Suppressor macrophage (primary cell): Measurements from ENCODE around the gene CELSR2.
"Not testable (repeated sequence)": the region's sequence is repeated elsewhere in the genome, so short reads cannot be mapped to it uniquely, and the experiment has no call there.

Experiments
- DNase-seq, 4 experiments: peaks; one replicate each; pipeline ENCODE4 v3.0.0-alpha.2; 2020 to 2022

CELSR2 gene

DNA sequence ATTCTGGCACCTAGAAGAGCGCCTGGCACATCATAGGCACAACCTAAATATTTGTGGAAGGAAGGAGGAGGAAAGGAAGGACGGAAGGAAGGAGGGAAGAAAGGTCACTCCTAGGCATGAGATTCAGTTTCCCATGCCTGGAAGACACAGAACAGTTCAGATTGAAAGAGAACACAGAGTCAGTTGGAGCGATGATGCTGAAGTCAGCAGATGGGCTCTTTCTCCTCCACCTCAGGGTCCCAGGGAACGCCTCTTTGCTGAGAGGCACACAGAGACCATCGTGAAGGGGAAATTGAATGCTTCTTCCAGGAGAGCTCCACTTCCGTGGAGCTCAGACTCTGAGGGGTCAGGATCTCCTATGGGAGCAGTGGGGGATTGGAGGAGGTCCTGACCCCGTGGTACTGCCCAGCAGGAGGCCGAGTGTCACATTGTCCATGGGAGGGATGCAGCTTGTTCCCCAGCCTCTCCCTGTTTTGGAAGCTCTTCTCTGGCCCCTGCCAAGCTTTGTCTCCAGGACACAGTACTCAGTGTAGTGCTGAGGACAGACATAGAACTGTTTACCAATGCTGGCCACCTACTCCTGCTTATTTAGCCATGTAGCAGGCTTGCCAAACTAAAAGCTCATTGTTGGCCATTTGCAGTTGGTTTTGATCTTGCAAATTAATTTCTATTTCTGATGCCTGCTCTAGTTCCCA, 55.0 kb downstream of the CELSR2 start:
- DNase-seq = no peak

DNA sequence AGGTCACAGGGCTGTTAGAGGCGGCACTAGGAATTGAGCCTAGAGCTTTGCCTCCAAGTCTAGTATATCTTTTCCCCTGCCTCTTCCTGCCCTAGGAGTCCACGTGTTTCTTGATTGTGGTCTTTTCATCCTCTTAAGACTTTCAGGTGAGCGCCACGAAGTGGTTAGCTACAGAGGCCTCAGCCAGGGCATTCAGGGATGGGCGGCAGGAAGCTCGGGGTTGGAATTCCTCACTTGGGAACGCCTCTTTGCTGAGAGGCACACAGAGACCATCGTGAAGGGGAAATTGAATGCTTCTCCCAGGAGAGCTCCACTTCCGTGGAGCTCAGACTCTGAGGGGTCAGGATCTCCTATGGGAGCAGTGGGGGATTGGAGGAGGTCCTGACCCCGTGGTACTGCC, 56.7 kb downstream of the CELSR2 start:
- not testable (repeated sequence) for DNase-seq

DNA sequence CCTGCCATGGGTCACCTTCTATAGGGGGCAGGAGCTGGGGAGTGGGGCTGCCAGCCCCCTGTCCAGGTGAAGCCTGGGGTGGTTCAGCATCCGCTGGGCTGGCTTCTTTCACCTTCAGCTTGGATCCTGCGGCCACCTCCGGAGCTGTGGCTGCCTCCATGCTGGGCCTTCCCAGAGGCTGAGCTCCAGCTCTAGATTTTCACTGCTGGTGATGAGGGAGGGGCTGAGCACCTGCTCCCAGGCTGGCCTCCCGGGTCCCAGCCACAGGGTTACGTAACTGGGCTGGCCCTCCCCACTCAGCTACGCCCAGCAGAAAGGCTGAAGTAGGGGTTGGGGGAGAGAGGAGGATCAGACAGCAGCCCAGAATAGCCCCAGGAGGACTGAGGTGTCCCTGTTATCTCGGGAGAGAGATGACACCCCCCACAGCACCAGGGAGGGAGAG, 57.5 kb downstream of the CELSR2 start, which contains the start of gene MYBPHL:
Gene MYBPHL (minus strand): TSS at position 180 of the 442 bp plus-strand sequence. CDS start 20 bp downstream, at position 160.
- DNase-seq = no peak

DNA sequence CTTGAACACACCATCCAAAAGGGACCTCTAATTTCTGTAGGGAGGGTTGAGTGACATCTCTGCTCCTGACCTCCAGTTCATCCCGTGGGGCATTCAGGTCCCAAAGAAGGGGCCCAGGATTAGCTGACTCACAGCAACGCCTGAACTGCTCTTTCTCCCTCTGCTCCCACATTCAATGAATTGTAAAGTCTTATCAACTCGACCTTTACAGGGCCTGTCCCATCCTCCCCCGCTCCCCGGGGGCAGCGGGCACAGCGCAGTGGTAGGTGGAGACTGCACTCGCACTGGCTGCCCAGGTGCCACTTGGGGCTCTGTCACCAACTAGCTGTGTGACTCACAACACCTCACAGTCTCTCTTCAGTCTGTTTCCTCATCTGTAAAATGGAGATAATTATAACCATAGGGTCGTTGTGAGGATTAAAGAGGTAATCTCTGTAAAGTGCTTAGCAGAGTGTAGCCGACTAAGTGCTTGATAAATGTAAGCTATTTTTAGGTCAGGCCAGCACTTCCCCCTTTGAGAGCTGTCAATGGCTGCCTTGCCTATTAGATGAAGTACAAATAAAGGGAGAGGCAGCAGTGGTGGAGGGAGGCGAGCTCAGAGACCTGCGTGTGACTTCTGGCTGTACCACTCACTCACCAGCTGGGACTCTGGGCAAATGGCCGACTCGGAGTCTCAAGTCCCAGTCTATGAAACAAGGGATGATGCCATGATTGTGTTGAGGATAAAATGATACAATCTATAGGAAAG, 58.1 kb downstream of the CELSR2 start:
- peak; percentile 23 to 53 (median 42) for DNase-seq

DNA sequence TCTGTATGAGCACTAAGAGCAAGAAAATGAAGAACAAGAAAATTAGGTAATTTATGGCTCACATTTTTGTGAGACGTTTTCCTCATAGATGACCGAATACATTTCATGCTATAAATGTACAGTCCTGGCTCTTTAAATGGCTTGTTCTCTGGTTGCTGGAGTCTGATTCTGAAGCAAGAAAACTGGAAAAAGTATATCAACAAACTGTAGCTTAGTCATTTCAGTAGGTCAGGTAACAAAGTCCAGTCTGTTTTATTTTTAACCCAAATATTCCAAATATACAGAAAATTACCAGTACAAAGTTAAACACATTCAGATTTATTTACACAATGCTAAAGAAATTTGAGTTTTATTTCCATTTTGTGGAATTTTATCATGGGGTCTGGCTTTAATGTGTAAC, 60.0 kb downstream of the CELSR2 start:
- peak in 2 of 4 experiments; percentile 40 to 45 for DNase-seq

DNA sequence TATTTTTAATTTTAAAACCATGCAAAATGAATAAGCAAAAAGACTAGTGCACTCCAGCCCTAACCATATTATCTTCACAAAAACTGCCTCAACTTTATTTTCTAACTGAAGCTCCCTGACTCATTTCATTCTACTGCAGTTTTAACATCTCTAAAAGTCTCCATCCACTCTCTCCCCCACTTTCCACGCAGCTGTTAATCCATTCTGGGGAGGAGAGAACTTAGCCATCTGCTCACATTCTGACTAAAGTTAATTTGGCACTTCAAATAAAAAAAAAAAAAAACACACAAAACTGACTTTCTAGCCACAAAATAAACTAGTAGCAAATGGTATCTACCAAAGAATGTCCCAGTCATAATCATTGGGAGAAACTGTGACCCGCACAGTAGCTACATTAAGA, 62.9 kb downstream of the CELSR2 start:
- DNase-seq = no peak

DNA sequence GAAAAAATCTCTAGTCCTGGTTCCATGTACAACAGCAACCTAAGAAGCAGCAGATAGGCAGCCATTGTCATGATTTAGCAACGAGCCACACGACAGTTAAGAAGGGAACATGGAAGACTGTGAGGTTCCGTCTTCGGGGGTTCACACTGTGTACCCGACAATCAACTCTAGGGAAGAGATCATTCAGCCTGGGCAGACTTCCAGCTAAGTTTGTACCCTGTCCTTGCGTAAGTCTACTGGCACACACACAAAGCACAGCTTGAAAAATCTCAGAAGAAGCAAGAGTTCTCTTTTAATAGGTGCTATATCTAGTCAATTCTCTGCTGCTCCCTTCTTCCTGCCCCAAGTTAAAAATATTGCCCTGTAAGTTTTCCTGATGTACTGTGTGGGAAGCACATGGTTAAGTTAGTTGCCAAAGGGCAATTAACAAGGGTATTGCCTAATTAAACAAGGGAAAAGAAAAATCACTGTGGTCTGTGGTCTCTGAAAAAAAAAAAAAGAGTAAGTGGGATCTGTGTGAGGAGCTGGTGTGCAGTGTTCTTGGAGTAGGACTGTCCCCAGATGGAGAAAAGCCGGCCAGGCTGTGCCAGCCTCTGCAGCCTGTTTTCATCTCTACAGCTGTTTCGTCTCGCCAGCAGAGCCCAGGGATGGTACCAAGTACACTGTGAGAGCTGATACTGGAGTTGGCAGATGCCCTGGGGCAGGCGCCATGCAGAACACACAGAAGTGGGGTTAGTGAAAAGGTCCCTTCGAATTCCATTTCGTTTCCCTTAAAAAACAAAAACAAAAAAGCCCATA, 63.8 kb downstream of the CELSR2 start:
- peak; percentile 29 to 43 (median 38) for DNase-seq

DNA sequence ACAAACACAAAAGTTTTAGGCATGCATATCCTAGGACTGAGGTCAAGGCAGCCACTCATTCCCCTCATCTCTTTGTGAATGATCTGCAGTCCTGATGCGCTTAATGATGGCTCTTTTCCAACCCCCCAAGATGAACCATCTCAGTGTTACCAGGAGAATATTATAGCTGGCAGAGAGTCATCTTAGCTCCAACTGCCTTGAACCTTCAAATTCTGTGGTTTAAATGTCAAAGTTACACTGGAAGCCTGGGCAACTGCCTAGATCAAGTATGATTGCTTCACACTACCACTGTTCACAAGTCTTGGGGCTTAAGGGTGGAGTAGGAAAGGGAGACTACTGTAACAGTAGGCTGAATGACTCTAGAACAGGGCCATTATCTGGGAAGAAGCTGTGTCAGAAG, 65.5 kb downstream of the CELSR2 start:
- DNase-seq = no peak

DNA sequence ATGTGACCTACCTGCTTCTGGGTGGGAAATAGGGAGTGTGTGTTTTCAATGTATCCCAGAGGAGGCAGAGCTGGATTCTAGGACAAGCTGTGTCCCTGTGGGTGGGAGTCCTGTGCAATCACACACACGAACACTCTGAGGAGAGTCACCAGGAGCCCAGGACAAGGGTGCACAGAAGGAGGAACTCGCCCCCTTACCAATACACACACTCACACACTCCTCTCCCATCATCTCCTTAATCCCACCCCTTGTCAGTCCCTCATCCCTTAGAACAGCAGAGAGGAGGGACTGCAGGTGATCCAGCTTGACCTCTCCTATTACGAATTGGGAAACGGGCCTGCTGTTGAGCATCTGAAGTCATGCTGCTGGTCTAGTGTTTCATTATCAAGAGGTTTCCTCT, 65.9 kb downstream of the CELSR2 start:
- peak in 1 of 4 experiments; percentile 12 for DNase-seq

DNA sequence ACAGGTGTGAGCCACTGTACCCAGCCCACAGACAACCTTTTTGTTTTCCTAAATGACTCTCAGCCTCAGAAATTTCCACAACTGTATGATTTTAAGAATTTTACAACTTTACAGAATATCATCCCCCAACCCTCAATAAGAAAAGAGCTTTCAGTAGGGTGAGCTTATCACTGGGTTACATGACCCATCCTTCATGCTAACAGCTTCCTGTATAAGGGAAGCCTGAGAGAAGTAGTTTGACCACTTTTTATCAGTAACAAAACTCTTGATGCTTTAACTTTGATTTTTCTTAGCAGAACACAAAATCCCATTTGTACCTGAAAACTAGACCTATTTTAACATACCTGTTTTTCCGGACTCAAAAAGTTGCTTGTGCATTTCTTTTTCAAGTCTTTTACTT, 67.2 kb downstream of the CELSR2 start:
- no peak for DNase-seq

DNA sequence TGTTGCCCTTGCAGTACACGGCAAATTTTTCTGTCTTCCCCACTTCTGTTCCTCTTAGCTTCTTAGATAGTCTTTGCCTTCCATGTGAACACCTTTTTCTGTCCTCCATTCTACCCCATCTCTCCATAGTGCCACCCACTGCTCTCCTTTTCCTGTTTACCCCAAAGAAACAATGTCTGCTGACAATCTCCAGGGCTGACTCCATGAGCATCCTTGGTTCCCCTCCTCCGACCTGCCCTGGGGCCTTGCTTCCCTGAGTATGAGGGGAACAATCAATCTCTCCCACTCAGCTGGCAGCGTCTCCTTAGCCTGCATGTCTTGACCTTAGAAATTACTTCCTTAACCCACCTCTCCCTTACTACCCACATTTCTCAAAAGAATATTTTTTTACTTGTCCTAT, 69.8 kb downstream of the CELSR2 start:
- no peak for DNase-seq

DNA sequence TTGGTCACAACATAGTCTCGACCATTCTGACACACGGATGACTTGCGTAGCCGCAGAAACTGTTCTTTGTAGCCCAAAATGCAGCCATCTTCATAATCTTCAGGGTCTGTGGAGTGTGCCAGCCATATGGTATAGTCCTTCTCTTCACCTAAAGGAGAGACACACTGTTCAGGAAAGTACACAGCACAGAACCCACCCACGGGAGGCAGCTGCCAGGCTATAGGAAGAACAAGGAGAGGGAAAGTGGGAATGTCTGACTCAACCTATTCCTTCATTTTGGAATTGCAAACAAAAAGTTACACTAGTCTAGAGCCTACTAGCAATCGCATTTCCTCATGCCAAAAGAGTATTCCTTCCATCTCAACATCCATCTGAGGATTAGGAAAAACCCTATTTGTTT, 73.6 kb downstream of the CELSR2 start:
- no peak for DNase-seq
